Skeletal muscle satellite cell (primary cell): Measurements from ENCODE around the gene ENG.

Source experiments
- H3K27me3 ChIP-seq: 2 replicates; pipeline ENCODE4 v1.7.0; 2013; ENCODE audit warnings: low read length; ENCODE audit not compliant: control insufficient read depth, insufficient read depth
- H3K36me3 ChIP-seq: 2 replicates; pipeline ENCODE4 v1.7.0; 2013; ENCODE audit warnings: mild to moderate bottlenecking, control low read depth, low read length; ENCODE audit not compliant: insufficient read depth
- H3K4me1 ChIP-seq: 2 replicates; pipeline ENCODE4 v1.7.0; 2013; ENCODE audit warnings: low read length; ENCODE audit not compliant: control insufficient read depth, insufficient read depth
- H3K4me2 ChIP-seq: 2 replicates; pipeline ENCODE4 v1.7.0; 2013; ENCODE audit warnings: mild to moderate bottlenecking, low read length
- H3K4me3 ChIP-seq: 2 replicates; pipeline ENCODE4 v1.7.0; 2013; ENCODE audit warnings: low read length
- H3K9ac ChIP-seq: 2 replicates; pipeline ENCODE4 v1.7.0; 2013; ENCODE audit warnings: mild to moderate bottlenecking, low read depth, low read length, moderate library complexity
- H3K9me3 ChIP-seq: replicated peaks from 2 replicates; pipeline ENCODE4 v1.7.0; 2013; ENCODE audit warnings: mild to moderate bottlenecking, control low read depth, low read length

Gene ENG

GRCh38 chr9:127814619-127815511, 39.6 kb downstream of the ENG start:
- no peaks in the 10 kb centered on the region for H3K27me3 ChIP-seq
- H3K4me3 ChIP-seq: no peak overlapping the region
- H3K4me2 ChIP-seq: no peak overlapping the region
- H3K36me3 ChIP-seq: peaks cover 89% of the 10 kb centered on the region
- no peaks in the 10 kb centered on the region for H3K9me3 ChIP-seq
- no peak overlapping the region for H3K9ac ChIP-seq
- H3K4me1 ChIP-seq: no peaks in the 10 kb centered on the region

GRCh38 chr9:127813686-127814226, 40.7 kb downstream of the ENG start:
- Histone ChIP-seq H3K27me3 (no peaks in the 10 kb centered on the region), H3K9ac (no peak overlapping the region), H3K36me3 (peaks cover 90% of the 10 kb centered on the region), H3K4me2 (no peak overlapping the region), H3K4me1 (peaks cover 6% of the 10 kb centered on the region), H3K4me3 (no peak overlapping the region), H3K9me3 (no peaks in the 10 kb centered on the region)

DNA sequence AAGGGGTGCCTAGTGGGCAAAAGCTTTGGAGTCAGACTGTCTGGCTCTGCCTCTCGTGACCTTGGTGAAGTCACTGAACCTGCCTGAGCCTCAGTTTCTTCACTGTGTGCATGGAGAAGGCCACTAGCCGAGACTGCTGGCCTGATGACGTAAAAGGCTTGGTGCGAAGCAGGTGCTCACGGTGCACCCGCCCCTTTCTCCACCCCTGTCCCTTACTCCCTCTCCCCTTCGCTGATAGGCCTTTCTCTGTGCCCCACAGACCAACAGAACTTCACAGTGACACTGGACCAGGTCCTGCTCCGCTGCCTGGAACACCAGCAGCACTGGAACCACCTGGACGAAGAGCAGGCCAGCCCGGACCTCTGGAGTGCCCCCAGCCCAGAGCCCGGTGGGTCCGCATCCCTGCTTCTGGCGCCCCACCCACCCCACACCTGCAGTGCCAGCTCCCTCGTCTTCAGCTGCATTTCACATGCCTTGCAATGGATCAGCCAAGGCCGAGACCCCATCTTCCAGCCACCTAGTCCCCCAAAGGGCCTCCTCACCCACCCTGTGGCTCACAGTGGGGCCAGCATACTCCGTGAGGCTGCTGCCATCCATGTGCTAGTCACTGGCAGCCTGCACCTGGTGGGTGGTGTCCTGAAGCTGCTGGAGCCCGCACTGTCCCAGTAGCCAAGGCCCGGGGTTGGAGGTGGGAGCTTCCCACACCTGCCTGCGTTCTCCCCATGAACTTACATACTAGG, 41.4 kb downstream of the ENG start:
- Histone ChIP-seq H3K27me3 (no peaks in the 10 kb centered on the region), H3K9me3 (no peaks in the 10 kb centered on the region), H3K9ac (no peak overlapping the region), H3K4me1 (peaks cover 6% of the 10 kb centered on the region), H3K4me3 (no peak overlapping the region), H3K4me2 (no peak overlapping the region), H3K36me3 (peaks cover 90% of the 10 kb centered on the region)

DNA sequence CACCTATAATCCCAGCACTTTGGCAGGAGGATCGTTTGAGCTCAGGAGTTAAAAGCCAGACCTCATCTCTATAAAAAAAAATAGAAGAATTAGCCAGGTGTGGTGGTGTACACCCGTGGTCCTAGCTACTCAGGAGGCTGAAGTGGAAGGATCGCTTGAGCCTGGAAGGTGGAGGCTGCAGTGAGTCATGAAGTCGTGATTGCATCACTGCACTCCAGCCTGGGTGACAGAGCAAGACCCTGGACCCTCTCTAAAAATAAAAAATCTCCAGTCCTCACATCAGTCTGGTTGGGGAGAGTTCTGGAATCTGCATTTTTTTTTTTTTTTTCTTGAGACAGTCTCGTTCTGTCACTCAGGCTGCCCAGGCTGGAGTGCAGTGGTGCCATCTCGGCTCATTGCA, 42.4 kb downstream of the ENG start:
- Histone ChIP-seq H3K27me3 (no peaks in the 10 kb centered on the region), H3K36me3 (peaks cover 90% of the 10 kb centered on the region), H3K9ac (no peak overlapping the region), H3K4me2 (no peak overlapping the region), H3K4me3 (no peak overlapping the region), H3K4me1 (peaks cover 6% of the 10 kb centered on the region), H3K9me3 (no peaks in the 10 kb centered on the region)

DNA sequence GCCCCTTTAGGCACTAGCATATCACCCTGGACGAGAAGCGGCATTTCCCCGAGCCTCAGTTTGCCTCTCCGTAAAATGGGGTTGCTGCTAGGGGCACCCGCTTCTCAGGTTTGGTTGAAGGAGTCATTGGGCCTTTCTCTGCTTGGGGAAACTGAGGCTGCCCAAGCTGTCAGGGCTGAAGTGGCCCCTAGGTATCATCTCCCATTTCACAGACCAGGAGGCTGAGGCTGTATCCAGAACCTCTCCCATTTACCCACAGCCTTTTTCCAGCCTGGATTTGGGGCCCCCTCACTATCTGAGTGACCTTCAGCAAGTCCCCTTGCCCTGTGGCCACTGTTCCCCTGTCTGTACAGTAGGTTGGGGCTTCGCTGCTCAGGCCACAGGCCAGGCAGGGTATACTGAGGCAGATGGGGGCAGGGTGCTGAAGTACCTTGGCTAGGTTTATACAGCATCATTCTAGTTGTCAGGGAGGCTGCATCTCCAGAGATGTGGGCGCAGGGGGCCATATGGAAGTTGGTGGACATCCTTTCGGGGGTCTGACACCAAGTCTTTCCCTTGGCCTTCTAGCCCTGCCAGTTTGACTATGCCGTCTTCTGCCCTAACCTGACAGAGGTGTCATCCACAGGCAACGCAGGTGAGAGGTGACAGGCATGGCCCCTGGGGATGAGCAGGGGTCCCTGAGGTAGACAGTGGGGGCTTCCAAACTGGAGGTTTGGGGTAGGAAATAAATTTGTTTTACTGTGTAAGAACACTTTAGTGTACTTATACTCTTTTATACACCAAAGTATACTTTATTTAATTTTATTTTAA, 43.9 kb downstream of the ENG start:
- Histone ChIP-seq H3K4me2 (no peak overlapping the region), H3K27me3 (no peaks in the 10 kb centered on the region), H3K36me3 (peaks cover 86% of the 10 kb centered on the region), H3K4me3 (no peak overlapping the region), H3K4me1 (peaks cover 6% of the 10 kb centered on the region), H3K9ac (no peak overlapping the region), H3K9me3 (no peaks in the 10 kb centered on the region)

DNA sequence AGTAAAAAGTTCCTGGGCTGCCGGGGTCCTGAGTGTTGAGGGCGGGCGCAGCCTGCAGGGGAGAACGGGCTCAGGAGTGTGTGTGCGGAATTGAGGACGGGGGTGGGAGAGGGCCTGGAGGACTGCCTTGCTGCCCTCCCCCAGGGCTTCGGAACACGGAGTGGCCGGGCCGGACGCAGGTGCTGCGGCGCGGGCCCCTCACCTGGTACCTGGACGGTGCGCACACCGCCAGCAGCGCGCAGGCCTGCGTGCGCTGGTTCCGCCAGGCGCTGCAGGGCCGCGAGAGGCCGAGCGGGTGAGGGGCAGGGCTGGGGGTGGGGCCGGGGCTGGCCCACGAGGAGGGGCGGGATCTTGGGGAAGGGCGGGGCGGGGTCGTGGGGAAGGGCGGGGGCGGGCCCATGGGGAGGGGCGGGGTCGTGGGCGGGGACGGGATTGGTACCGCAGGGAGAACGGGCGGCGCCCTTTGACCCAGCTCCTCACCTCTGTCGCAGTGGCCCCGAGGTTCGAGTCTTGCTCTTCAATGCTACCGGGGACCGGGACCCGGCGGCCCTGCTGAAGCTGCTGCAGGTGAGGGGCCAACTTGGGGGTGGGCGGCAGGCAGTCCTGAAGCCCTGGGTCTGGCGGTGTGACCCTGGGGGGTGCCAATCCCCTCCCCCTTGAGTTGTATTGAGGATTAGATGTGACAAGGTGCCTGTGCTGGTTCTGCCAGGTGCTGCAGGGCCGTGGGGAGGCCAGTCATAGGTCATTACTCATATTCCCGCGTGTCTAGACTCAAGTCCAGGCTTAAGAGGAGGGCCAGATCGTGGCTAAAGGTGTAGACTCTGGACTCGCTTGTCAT, 44.7 kb downstream of the ENG start:
- Histone ChIP-seq H3K4me3 (no peak overlapping the region), H3K36me3 (peaks cover 78% of the 10 kb centered on the region), H3K9ac (no peak overlapping the region), H3K9me3 (no peaks in the 10 kb centered on the region), H3K4me1 (peaks cover 6% of the 10 kb centered on the region), H3K4me2 (no peak overlapping the region), H3K27me3 (no peaks in the 10 kb centered on the region)

DNA sequence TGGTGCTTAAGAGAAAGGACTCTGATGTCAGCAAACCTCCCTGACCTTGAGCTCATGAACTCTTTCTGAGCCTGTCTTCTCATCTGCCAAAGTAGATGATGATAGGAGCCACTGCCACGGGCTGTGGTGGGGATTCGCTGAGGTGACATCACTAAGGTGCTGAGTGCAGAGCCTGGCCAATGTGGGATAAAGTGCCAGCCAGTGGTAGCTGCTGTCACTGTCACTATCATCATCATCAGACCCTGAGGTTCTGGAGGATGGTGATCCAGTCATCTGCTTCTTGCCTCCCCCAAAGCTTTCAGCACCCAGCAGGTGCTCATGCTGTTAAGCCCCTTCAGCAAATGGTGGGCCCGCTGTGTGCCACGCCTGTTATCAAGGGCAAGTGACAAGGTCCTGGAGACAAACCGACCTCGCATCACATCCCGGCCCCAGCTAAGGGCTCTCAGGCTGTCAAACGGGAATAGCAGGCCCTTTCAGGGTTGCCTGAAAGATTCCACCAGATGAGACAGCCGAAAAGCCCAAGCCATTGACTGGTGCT, 45.4 kb downstream of the ENG start:
- peaks cover 78% of the 10 kb centered on the region for H3K36me3 ChIP-seq
- no peak overlapping the region for H3K4me3 ChIP-seq
- H3K9me3 ChIP-seq: no peaks in the 10 kb centered on the region
- no peak overlapping the region for H3K4me2 ChIP-seq
- no peaks in the 10 kb centered on the region for H3K27me3 ChIP-seq
- peaks cover 13% of the 10 kb centered on the region for H3K4me1 ChIP-seq
- H3K9ac ChIP-seq: no peak overlapping the region

DNA sequence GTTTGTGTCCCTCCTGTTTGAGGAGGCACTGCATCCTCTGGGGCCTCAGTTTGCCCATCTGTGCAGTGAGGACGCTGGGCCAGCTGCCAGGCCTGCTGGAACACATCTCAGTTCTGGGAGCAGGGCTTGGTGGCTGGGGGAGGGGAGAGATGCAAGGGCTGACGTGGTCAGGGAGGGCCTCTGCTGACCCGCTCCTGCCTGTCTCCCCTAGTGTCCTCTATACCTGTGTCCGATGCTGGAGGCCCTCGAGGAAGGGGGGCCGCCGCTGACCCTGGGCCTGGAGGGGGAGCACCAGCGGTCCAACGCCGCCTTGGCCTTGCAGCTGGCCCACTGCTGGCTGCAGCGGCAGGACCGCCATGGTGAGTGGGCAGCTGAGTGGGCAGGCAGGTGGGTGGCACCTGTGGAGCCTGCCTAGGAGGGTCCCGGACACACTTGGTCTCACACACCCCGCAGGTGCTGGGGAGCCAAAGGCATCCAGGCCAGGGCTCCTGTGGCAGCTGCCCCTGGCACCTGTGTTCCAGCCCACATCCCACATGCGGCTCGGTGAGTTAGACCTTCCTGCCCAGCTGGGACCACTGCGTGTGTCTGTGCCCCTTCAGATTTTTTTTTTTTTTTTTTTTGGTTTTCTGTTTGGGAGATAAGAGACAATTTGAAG, 46.0 kb downstream of the ENG start:
- Histone ChIP-seq H3K9ac (no peak overlapping the region), H3K27me3 (no peaks in the 10 kb centered on the region)

DNA sequence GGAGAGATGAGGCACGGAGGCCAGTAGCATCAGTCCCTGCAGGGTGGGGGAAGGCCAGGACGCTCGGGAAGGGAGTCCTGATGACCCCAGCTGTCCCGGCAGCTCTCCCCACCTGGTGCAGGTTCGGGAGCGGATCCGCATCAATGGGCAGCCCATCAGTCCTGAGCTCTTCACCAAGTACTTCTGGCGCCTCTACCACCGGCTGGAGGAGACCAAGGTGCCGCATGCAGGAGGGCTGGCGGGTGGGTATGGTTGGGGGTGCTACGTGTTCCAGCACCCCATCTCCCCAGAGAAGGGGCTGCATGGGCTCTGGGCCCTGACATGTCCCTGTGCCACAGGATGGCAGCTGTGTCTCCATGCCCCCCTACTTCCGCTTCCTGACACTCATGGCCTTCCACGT, 47.6 kb downstream of the ENG start:
- H3K9me3 ChIP-seq: no peaks in the 10 kb centered on the region
- no peak overlapping the region for H3K9ac ChIP-seq
- H3K36me3 ChIP-seq: peaks cover 56% of the 10 kb centered on the region
- no peaks in the 10 kb centered on the region for H3K27me3 ChIP-seq
- no peak overlapping the region for H3K4me3 ChIP-seq
- no peak overlapping the region for H3K4me2 ChIP-seq
- peaks cover 26% of the 10 kb centered on the region for H3K4me1 ChIP-seq

More for the DNA sequence above, 46.0 kb downstream of the ENG start:
- Histone ChIP-seq H3K4me2 (no peak overlapping the region), H3K36me3 (peaks cover 72% of the 10 kb centered on the region), H3K4me1 (peaks cover 19% of the 10 kb centered on the region), H3K9me3 (no peaks in the 10 kb centered on the region), H3K4me3 (no peak overlapping the region)

DNA sequence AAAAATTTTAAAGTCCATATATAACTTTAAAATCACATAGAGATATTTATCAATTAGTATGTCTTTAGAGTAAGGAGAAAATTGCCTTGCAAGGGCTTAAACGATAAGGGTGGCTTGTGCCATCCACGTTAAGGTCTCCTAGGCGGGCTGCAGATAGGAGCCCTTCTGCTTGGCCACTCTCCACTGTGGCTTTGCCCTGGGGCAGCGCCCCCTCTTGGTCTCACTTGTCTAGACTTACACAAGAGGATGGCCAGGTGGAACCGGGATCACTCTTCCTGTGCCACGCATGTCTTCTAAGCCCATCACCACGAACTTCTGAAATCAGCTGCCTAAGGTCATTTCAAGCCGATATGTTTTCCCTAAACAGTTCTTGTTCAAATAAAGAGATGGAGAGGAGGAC, 48.8 kb downstream of the ENG start:
- Histone ChIP-seq H3K4me2 (no peak overlapping the region), H3K36me3 (peaks cover 49% of the 10 kb centered on the region), H3K4me3 (no peak overlapping the region), H3K4me1 (peaks cover 29% of the 10 kb centered on the region), H3K9me3 (no peaks in the 10 kb centered on the region), H3K9ac (no peak overlapping the region), H3K27me3 (no peaks in the 10 kb centered on the region)
